T-helper 1 cell (primary cell): ENCODE data around the gene ZMAT2.
"Not testable (repeated sequence)": the region's sequence is repeated elsewhere in the genome, so short reads cannot be mapped to it uniquely, and the experiment has no call there.

Source experiments
- DNase-seq, 5 donors: peaks; one replicate each; pipeline ENCODE4 v3.0.0-alpha.2; 2012 to 2020
- total RNA-seq, 4 donors: gene quantifications; one replicate each; lab custom pipeline; 2026; lab: John Stamatoyannopoulos, UW

The ZMAT2 gene, protein sequence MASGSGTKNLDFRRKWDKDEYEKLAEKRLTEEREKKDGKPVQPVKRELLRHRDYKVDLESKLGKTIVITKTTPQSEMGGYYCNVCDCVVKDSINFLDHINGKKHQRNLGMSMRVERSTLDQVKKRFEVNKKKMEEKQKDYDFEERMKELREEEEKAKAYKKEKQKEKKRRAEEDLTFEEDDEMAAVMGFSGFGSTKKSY
- total RNA-seq = 35.4 to 72.5 (median 58.4) reads per million in 4 donors

DNA sequence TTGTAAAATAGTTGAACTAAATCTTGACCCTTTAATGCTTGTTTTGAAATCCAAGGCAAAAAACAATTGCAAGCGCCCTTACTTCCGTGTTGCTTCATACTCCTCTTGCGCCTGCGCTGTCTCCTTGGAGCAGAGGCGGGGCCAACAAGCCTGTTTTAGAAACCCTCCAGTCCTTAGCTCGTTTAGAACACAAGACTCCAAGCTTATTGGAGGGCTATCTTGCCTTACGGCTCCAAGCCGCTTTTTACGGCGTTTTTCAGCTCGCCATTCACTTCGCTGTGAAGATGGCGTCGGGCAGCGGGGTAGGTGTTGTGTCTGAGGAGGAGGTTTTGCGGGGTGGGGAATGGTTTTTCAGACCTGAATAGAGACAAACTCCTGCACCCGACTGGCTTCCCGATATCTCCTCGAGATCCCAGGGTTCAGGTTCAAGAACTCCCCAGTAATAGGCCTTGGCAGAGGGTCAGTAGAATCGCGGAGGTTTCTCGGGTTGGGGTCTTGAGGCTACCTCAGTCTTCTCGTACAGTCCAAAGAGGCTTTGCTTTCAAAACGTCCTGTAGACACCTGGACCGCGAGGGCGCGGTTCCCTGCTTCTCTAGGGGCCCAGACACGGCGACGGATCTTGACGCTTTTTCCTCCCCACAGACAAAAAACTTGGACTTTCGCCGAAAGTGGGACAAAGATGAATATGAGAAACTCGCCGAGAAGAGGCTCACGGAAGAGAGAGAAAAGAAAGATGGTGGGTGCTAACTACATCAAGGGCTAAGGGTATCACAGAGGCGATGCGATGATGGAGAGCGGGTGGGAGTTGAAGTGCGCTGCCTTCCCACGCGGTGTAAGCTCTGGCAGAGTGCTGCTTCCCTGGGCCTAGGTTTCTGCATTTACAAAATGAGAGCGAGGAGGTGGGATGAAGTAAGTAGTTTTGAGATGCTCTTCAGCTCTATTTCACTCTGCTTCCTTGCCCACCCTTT, at the start of gene ZMAT2:
ZMAT2 (plus strand) TSS at position 271 of the 968 bp plus-strand sequence; CDS start at position 285, 14 bp downstream.
- peak; percentile 85 to 97 (median 90) for DNase-seq

DNA sequence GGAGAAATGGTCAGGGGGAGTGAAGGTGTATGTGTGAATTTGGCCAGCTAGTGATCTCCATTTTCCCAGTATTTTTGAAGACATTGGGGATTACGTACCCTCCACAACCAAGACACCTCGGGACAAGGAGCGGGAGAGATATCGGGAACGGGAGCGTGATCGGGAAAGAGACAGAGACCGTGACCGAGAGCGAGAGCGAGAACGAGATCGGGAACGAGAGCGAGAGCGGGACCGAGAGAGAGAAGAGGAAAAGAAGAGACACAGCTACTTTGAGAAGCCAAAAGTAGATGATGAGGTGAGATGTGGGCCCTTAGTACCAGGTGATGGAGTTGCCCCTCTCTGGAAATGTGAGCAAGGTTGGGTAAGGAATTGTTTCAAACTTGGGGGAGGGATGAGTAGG, 41.4 kb upstream of the ZMAT2 start:
- no peak for DNase-seq

DNA sequence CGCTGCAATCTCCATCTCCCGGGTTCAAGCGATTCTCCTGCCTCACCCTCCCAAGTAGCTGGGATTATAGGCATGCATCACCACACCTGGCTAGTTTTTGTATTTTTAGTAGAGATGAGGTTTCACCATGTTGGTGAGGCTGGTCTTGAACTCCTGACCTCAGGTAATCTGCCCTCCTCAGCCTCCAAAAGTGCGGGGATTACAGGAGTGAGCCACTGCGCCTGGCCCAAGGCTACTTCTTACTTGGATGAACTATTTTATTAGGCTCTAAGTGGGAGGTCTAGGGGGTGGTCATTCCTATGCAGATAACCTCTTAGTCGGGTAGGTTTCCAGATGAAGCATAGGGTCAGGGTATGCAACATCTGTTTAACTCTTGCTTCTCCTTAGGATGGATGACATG, 39.9 kb upstream of the ZMAT2 start:
- DNase-seq = not testable (repeated sequence)

DNA sequence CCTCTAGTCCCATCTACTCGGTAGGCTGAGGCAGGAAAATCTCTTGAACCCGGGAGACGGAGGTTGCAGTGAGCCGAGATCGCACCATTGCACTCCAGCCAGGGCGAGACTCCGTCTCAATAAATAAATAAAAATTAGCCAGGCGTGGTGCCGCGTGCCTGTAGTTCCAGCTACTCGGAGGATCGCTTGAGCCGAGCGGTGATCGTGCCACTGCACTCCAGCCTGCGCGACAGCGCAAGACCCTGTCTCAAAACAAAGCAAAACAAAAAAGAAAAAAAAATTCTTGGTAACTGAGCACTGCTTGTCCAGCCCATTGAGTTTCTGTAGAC, 36.3 kb upstream of the ZMAT2 start:
- no peak for DNase-seq

DNA sequence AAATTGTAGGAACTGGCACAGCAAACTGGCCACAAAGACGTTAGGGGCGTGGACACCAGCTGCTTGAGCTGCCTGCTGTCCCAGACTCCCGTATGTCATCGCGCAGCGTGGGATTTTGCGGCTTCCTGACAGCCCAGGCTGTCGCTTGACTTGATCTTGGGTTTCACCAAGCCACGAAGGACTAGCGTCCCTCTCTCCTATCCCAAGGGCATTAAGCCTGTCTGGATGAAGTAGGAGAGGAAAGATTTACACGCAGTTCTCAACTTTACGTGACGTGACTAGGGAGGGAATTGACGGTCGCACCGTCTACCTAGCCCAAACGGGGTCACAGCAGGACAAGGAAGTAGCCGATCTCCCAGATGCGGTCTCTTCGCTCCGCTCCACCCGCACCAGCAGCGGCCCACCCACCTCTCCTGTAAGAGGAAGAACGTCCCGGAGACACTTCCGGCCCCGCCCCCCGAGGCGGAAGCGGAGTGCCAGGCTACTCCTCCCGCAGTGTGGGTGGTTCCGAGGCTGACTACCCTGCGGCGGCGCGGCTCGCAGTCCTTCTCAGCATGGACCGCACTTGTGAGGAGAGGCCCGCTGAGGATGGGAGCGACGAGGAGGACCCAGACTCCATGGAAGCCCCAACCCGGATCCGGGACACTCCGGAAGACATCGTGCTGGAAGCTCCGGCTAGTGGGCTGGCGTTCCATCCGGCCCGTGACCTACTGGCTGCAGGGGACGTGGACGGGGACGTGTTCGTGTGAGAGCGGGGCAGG, 35.7 kb upstream of the ZMAT2 start, which contains the start of gene WDR55:
WDR55 (plus strand) TSS at position 546 of the 761 bp plus-strand sequence; CDS start at position 555, 9 bp downstream.
- peak; percentile 93 to 96 (median 95) for DNase-seq

DNA sequence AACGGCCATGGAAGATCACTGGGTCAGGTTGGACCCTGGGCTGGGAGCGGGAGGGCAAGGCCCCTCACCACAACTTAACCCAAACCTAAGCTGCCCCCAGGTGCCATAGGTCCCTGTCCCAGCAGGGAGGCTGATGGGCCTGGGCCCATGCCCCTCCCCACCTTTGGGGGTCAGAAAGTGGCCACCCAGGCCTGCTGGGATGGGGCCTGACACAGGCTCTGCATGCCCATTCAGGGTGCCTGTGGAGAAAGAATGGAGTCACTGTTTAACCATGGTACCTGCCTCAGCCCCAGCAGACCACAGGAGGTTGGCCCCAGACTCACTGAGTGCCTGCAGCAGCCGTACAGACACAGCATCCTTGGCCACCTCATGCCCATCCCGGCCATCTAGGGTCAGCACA, 29.2 kb upstream of the ZMAT2 start:
- not testable (repeated sequence) for DNase-seq

DNA sequence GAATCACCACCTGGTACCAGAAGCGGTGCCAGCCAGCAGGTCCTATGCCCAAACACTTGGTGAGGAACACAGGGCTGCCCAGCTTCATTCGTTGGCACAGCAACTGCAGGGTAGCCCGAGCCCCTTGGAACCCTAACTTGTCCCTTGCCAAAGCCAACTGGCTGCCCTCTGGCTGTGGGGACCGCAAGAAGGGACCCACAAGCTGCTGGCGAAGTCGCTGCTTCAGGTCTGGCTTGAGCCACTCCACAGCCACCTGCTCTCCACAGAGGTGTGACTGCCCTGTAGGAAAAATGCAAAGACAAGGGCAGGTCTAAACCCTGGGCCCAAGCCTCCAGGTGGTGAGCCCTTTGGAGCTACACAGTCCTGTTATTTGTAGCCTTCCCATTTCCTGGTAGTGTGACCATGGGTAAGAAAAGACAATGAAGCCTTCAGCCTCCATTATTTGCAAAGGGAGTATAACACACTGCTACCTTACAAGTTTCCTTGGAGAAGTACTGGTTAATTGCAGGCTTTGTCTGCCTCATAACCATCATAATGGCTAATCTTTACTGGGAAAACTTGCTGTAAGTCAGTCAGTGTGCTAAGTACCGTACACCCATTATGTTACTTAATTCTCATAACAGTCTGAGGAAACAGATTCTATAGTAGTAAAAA, 28.6 kb upstream of the ZMAT2 start:
- DNase-seq = no peak

DNA sequence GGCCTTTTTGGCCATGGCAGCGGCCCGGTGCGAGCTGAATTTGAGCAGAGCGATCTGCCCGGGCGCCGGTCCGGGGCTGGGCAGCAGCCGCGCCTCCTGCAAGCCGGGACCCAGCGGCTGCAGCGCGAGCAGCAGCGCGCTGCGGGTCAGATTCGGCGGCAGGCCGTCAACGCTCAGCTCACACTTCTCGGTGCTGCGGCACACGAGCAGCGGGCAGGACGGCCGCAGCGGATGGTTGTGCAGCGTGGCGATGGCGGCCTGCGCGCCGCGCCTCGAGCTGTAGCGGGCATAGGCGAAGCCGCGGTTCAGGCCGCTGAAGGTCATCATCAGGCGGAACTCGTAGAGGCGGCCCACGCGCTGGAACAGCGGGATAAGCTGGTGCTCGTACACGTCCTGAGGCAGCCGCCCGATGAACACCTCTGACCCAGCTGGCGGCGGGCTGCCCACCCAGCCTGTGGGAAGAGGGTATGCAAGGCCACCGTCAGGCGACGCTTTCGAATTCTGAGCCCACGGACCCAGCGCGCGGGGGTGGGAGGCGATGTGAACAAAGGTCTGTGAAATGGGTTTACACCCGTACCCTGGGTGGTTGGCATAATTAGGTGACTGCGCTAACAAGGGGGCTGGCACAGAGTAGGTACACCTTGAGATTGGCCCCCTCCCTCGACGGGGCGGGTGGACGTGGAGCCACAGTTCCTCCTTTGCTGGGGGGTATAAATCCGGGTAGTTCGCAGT, 27.6 kb upstream of the ZMAT2 start:
- DNase-seq = no peak

DNA sequence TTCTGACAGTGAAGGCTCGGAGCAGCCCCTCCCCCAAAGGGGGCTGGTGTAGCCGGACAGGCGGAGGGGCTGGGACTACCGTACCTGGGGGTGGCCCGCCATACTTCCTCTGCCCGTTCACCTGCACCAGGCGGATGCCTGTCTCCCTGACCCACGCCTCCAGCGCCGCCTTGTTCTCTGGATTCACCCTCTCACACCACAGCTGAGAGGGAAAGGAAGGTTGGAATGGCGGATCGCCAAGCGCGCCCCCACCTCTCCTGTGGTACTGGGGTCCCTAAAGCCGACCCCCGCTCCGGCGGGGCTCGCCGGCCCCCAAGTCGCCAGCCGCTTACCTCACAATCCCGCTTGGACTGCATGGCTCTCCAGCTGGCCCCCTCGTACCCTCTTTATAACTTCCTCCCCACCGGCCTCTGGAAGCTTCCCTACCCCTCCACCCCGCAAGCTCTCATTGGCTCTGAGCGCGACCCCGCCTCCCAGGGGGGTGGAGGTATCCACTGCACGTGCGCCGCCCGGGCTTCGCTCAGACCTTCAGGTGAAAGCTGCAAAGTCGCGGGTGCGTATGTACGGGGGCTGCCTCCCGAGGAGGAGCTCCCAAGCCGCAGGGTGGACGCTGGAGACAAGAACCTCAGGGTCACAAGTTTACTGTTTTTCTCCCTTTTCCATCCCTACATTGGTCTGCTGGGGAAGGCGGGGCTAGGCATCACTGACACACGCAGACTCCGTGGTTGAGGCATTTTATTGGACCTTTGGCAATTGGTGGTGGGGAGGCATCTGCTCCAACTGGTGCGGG, 26.9 kb upstream of the ZMAT2 start, which contains the start of gene DND1:
DND1 (minus strand) TSS at position 390 of the 790 bp plus-strand sequence; CDS start at position 356, 34 bp downstream.
- no peak for DNase-seq

DNA sequence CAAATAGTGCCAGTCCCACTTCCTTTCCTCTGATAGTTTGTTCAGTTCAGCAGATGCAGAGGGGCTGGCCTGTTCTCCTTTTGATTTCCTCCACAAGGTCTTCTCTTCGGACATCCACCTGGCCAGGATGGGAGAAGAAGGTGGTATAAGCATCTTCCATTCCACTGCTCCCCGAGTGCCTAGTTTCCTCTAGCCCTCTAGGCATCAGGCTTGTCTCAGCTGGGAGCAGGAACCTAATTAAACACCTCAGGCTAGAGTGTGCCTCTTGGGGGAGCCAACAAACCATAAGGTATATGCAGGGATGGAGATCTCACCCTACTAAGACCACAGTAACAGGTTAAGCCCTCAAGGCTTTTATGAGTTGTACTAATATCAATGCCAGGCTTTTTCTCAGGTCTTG, 26.0 kb upstream of the ZMAT2 start:
- no peak for DNase-seq

DNA sequence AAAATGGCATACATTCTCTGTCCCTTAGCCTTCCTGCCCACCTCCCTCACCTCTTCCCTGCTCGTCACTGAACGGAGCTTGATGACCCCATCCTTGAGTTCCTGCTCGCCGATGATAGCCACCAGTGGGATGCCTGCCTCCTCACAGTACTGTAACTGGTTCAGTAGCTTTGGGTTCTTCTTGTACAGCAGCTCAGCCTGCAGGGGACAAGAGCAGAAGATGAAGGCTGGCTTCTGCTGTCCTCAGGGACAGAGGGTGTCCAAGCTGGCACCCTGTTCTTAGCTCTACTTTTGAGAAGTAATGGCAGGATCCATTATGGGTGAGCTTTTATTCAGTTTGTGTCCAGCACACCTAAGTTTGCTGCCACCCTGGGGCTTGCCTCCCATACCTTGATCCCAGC, 25.6 kb upstream of the ZMAT2 start:
- no peak for DNase-seq

DNA sequence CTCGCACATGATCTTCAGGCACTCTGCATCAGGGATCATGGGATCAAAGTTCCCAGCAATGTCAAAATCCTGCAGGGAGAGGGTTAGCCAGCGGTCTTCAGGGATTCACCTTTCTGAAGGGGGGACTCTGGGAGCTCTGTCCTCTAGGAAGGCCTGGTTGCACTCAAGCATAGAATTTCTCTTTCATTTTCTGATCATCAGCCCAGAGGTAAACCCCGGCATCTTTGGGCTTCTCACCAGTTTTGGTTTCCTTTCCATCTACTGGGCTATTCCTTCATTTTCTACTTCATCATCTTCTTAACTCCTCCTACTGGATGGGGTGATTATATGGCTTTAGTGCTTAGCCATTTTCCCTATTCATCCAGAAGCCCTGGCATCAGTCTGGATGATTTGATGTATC, 22.3 kb upstream of the ZMAT2 start:
- no peak for DNase-seq

DNA sequence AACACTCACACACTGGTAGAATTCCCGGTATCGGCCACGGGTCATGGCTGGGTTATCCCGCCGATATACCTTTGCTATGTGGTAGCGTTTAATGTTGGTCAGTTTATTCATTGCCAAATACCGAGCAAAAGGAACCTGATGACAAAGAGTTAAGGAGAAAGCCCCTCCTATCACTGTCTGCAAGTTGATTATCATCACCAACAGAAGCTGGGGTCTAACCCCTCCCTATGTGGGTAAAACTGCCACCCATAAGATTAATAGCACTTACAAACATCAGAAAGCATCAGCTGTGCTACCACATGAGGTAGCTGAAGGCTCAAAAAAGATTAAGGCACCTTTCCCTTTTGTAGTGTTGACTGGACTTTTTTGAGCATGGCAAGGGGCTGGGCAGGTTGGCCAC, 21.3 kb upstream of the ZMAT2 start:
- DNase-seq = no peak

DNA sequence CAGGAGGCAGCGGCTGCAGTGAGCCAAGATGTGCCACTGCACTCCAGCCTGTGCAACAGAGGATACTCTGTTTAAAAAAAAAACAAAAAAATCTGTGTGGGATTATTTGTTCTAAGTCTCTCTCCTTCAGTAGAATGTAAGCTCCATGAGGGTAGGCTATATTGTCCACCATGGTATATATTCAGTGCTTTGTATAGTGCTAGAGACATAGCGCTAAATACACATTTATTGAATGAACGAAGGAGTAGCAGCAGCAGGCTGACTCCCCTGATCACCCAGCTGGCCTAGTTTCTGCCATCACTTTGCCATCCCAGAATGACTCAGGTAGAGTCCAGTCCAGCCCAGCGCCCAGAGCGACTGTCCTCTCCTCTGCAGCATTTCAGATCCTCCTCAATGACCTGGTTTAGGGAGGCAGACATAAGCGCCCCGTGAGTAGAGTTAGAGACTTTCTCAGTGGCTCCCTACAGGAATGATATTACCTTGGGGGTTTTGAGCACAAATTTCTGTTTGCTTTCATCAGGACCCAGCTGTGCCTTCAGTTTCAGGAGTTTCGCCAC, 9.8 kb upstream of the ZMAT2 start:
- DNase-seq = no peak

DNA sequence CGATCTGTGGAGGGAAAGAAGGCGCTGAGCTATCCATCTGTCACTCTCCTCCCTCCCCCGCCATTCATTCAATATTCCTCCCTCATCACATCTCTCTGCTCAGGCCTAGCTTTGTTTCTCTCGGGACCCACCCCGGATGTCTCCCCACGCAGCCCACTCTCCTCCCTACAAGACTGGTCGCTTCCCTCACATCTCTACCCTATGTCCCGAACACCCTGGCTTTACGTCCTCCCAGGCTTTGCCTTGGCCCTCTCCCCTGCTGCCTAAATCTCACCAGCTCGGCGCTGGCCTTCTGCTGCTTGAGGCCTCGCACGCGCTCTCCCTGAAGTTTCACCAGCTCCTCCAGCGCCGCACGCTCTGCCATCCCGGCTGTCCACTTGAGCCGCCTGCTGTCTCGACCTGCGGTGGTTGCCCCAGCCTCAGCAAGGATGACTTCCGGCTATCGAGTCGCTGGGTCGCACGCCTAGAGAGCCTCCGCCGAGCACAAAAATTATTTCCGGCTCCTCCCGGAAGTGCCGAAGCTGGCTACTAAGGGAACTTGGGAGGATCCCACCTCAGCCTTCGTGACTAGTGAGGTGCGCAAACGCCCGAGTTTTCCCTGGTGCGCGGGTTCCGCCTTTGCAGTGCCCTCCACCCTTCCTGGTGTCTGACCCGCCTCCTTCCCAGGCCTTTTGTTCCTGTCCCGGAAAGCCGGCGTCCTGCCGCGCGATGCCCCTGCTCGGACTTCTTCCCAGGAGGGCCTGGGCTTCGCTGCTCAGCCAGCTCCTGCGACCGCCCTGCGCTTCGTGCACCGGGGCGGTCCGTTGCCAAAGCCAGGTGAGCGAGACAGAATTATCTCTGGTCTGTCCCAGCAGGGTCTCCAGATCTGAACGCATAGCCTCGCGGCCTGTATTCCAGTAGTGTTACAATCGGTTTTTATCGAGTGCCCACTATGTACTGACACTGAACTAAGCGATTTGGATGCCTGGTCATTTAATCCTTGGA, 9.0 kb upstream of the ZMAT2 start, which contains the start of the genes HARS1 and HARS2:
HARS1 (minus strand) TSS at position 430 of the 984 bp plus-strand sequence; CDS start at position 364, 66 bp downstream.
HARS2 (plus strand) TSS at position 515 of the 984 bp plus-strand sequence; CDS start at position 709, 194 bp downstream.
- DNase-seq = peak; percentile 69 to 89 (median 76)

DNA sequence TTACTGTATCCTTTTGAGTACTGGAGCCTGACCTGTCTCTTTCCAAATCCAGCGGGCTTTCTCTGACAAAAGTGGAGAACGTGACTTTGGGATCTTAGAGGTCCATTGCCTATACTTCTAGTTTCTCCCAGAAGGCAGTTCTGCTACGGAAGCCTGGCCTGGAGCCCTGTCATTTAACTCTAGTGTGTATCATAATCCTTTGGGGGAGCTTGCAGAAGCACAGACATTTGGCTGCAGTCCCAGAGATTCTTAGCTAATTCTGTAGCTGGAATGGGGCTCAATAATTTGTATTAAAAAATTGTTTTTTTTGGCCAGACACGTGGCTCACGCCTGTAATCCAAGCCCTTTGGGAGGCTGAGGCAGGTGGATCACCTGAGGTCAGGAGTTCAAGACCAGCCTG, 6.0 kb upstream of the ZMAT2 start:
- DNase-seq = no peak

DNA sequence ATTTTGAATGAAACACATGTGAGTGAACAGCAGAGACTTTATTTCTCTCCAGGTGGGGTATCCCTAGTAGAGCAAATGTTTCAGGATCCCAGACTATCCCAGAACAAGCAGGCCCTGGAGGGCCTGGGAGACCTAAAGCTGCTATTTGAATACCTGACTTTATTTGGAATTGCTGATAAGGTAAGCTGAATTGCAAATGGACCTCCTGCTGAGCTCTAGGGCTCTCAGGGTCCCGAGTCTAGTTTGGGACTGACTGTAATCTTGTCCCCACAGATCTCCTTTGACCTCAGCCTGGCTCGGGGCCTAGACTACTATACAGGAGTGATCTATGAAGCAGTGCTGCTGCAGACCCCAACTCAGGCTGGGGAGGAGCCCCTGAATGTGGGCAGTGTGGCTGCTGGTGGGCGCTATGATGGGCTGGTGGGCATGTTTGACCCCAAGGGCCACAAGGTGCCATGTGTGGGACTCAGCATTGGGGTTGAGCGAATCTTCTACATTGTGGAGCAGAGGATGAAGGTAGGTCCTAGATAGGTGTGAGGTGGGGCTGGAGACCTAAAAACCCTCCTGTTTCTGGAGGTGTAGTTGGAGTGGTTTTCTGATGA, 3.3 kb upstream of the ZMAT2 start:
- DNase-seq = no peak

DNA sequence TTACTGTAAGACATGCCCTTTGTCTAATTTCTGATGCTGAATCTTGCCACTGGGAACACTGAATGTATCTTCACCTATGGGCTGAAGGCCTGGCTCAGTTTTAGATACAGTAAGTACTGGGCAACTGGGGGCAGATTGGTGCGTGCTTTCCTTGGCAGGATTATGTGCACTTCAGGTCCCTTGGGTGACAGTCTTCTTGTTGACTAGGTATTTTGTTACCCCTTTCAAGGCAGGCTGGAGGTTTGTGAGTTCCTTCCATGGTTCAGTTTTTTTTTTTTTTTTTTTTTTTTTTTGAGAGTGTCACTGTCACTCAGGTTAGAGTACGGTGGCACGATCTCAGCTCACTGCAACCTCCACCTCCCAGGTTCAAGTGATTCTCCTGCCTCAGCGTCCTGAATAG, 7.6 kb downstream of the ZMAT2 start:
- no peak for DNase-seq

DNA sequence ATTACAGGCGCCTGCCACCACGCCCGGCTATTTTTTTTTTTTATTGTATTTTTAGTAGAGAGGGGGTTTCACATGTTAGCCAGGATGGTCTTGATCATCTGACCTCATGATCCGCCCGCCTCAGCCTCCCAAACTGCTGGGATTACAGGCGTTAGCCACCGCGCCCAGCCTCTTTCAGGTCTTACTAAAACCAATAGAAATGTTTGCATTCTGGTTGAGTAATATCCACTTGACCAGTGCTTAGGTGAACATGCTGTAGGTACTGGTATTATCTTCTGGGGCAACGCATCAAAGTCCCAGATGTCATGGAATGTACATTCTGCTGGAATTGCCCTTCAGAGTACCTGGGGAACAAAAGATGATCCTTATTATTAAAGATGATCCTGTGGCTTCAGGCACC, 8.5 kb downstream of the ZMAT2 start:
- DNase-seq = not testable (repeated sequence)
